ENCODE data around the gene TSPAN16. TPM values are rescaled to one million over a fixed set of nuclear protein-coding genes. Genes with fewer than 3 reads are reported as not detected.
"Not testable (repeated sequence)": the region's sequence is repeated elsewhere in the genome, so short reads cannot be mapped to it uniquely, and the experiment has no call there.

The TSPAN16 gene
- total RNA-seq, 1 experiment from 2014 or later: not detected

- H3K9ac ChIP-seq (ENCODE audit: extremely low read depth, insufficient read length, low read length): no peak overlapping the region
- Mint-ChIP-seq H3K27ac (no peak overlapping the region), H3K27me3 (ENCODE audit: low read depth) (peaks cover 4% of the 10 kb centered on the region), H3K4me3 (no peak overlapping the region; a peak in 1 of 5 replicates), H3K36me3 (ENCODE audit: insufficient read depth in 1 of 3, low read depth in 3 of 3) (no peaks in the 10 kb centered on the region), H3K4me1 (peaks cover 0 to 3% of the 10 kb centered on the region in 2 experiments; a peak in 1 of 4 replicates), H3K9me3 (0 out of 5 replicates have a peak, but pooled peaks cover 0 to 2% of the 10 kb centered on the region in 2 experiments)
- no peak overlapping the region for H3K23ac ChIP-seq (ENCODE audit: insufficient read length, low read depth, low read length)
- no peak overlapping the region for H3K27ac ChIP-seq (ENCODE audit: insufficient read length, low read depth, low read length)
- H4K20me1 ChIP-seq (ENCODE audit: control insufficient read depth, insufficient read depth, insufficient read length): no peaks in the 10 kb centered on the region
- TF ChIP-seq, protein P1, sequence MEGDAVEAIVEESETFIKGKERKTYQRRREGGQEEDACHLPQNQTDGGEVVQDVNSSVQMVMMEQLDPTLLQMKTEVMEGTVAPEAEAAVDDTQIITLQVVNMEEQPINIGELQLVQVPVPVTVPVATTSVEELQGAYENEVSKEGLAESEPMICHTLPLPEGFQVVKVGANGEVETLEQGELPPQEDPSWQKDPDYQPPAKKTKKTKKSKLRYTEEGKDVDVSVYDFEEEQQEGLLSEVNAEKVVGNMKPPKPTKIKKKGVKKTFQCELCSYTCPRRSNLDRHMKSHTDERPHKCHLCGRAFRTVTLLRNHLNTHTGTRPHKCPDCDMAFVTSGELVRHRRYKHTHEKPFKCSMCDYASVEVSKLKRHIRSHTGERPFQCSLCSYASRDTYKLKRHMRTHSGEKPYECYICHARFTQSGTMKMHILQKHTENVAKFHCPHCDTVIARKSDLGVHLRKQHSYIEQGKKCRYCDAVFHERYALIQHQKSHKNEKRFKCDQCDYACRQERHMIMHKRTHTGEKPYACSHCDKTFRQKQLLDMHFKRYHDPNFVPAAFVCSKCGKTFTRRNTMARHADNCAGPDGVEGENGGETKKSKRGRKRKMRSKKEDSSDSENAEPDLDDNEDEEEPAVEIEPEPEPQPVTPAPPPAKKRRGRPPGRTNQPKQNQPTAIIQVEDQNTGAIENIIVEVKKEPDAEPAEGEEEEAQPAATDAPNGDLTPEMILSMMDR (conservative IDR thresholded peaks at IDR 0.05): no peak
- no peak overlapping the region for H3K18ac ChIP-seq (ENCODE audit: insufficient read length, low read depth, low read length)
- no peaks in the 10 kb centered on the region for H3K4me1 ChIP-seq (ENCODE audit: insufficient read depth, low read length)
- H2BK5ac ChIP-seq (ENCODE audit: insufficient read length, low read length): no peak overlapping the region
- H2AFZ ChIP-seq (ENCODE audit: low read length): no peak overlapping the region
- H4K91ac ChIP-seq (ENCODE audit: insufficient read length, low read depth, low read length): no peak overlapping the region
- no peak overlapping the region for H4K5ac ChIP-seq (ENCODE audit: insufficient read length, low read depth, low read length)
- no peaks in the 10 kb centered on the region for H3K79me1 ChIP-seq (ENCODE audit: insufficient read depth, low read depth, low read length, poor library complexity, severe bottlenecking)
- H3K27me3 ChIP-seq (ENCODE audit: insufficient read depth, low read length): no peaks in the 10 kb centered on the region
- no peak overlapping the region for H2BK15ac ChIP-seq (ENCODE audit: low read depth, low read length)
- no peak overlapping the region for H3K4ac ChIP-seq (ENCODE audit: low read depth, low read length)
- H3K23me2 ChIP-seq (ENCODE audit: insufficient read length, low read depth, low read length, poor library complexity, severe bottlenecking): no peaks in the 10 kb centered on the region
- H3K14ac ChIP-seq (ENCODE audit: insufficient read depth, low read length): no peak overlapping the region
- H3K56ac ChIP-seq (ENCODE audit: insufficient read length, low read depth, low read length): no peak overlapping the region
- no CpG with 5 or more reads among the region's 9 CpGs for WGBS (ENCODE audit: extremely low coverage, insufficient read length, low lambda C conversion rate)
- H3K79me2 ChIP-seq (ENCODE audit: insufficient read depth, low read length): no peaks in the 10 kb centered on the region
- H3K4me2 ChIP-seq (ENCODE audit: insufficient read depth, insufficient read length, low read length): no peak overlapping the region
- H2AK5ac ChIP-seq (ENCODE audit: insufficient read length, low read length): no peak overlapping the region
- no peaks in the 10 kb centered on the region for H3K9me3 ChIP-seq (ENCODE audit: control insufficient read depth, low read depth, low read length)
- DNase-seq: no peak
- no peak overlapping the region for H3T11ph ChIP-seq (ENCODE audit: low read length)
- no peak overlapping the region for H2BK12ac ChIP-seq (ENCODE audit: insufficient read length, low read depth, low read length)
- no peak overlapping the region for H2BK120ac ChIP-seq (ENCODE audit: low read depth, low read length, poor library complexity, severe bottlenecking)
- H2BK20ac ChIP-seq (ENCODE audit: low read depth, low read length, poor library complexity, severe bottlenecking): no peak overlapping the region
- H4K8ac ChIP-seq (replicated peaks; ENCODE audit: insufficient read length, low read depth, low read length): no peak overlapping the region
These were observed 10.4 kb downstream of the TSPAN16 start for GRCh38 chr19:11306337-11306736.

DNA sequence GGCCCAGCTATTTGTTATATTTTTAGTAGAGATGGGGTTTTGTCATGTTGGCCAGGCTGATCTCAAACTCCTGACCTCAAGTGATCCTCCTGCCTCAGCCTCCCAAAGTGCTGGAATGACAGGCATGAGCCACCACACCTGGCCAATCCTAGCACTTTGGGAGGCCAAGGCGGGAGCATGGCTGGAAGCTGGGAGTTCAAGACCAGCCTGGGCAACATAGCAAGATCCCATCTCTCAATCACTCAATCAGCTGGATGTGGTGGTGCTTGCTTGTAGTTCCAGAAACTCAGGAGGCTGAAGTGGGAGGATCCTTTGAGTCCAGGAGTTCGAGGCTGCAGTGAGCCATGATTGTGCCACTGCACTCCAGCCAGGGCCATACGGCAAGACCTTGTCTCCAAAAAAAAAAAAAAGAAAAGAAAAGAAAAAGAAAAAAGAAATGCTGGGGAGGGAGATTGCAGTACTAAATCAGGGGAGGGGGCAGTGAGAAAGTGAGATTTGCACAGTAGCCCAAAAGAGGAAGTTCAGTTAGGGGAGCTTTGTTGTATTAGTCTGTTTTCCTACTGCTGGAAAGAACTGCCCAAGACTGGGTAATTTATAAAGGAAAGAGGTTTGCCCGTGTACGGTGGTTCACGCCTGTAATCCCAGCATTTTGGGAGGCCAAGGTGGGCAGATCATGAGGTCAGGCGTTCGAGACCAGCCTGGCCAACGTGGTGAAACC, 24.5 kb downstream of the TSPAN16 start:
- H2BK20ac ChIP-seq (ENCODE audit: low read depth, low read length, poor library complexity, severe bottlenecking); H4K8ac ChIP-seq (replicated peaks; ENCODE audit: insufficient read length, low read depth, low read length); H2AK5ac ChIP-seq (ENCODE audit: insufficient read length, low read length); DNase-seq; H2BK120ac ChIP-seq (ENCODE audit: low read depth, low read length, poor library complexity, severe bottlenecking); H3K9ac ChIP-seq (ENCODE audit: extremely low read depth, insufficient read length, low read length); H3T11ph ChIP-seq (ENCODE audit: low read length); H2BK5ac ChIP-seq (ENCODE audit: insufficient read length, low read length); H3K36me3 Mint-ChIP-seq (ENCODE audit: insufficient read depth in 1 of 3, low read depth in 3 of 3); H3K79me1 ChIP-seq (ENCODE audit: insufficient read depth, low read depth, low read length, poor library complexity, severe bottlenecking); H3K56ac ChIP-seq (ENCODE audit: insufficient read length, low read depth, low read length); H4K20me1 ChIP-seq (ENCODE audit: control insufficient read depth, insufficient read depth, insufficient read length); H3K27ac ChIP-seq (ENCODE audit: insufficient read length, low read depth, low read length); H3K18ac ChIP-seq (ENCODE audit: insufficient read length, low read depth, low read length); H2BK12ac ChIP-seq (ENCODE audit: insufficient read length, low read depth, low read length); H3K4ac ChIP-seq (ENCODE audit: low read depth, low read length); H4K91ac ChIP-seq (ENCODE audit: insufficient read length, low read depth, low read length); H3K27me3 Mint-ChIP-seq (ENCODE audit: low read depth); H3K9me3 ChIP-seq (ENCODE audit: control insufficient read depth, low read depth, low read length); H2AFZ ChIP-seq (ENCODE audit: low read length); H3K23ac ChIP-seq (ENCODE audit: insufficient read length, low read depth, low read length); H3K14ac ChIP-seq (ENCODE audit: insufficient read depth, low read length); H2BK15ac ChIP-seq (ENCODE audit: low read depth, low read length); H4K5ac ChIP-seq (ENCODE audit: insufficient read length, low read depth, low read length); H3K79me2 ChIP-seq (ENCODE audit: insufficient read depth, low read length); H3K27ac Mint-ChIP-seq; H3K4me1 ChIP-seq (ENCODE audit: insufficient read depth, low read length); H3K4me3 Mint-ChIP-seq; H3K4me2 ChIP-seq (ENCODE audit: insufficient read depth, insufficient read length, low read length); H3K23me2 ChIP-seq (ENCODE audit: insufficient read length, low read depth, low read length, poor library complexity, severe bottlenecking); H3K27me3 ChIP-seq (ENCODE audit: insufficient read depth, low read length); H3K9me3 Mint-ChIP-seq: not testable (repeated sequence)
- no CpG with 5 or more reads among the region's 9 CpGs for WGBS (ENCODE audit: extremely low coverage, insufficient read length, low lambda C conversion rate)
- peaks cover 6 to 11% of the 10 kb centered on the region in 2 experiments for H3K4me1 Mint-ChIP-seq

Data from H9 (cell line).